Nephron progenitor cell (in vitro differentiated cells): Measurements from ENCODE around the gene PLXNA3.
A peak's percentile ranks its signal among the peaks of the same experiment; 100 is the strongest.

Experiments used
- DNase-seq: peaks from one replicate; pipeline ENCODE4 v3.0.0; 2021
- H3K27ac Mint-ChIP-seq: 2 replicates; pipeline ENCODE4 v1.8.0; 2021; ENCODE audit warnings: mild to moderate bottlenecking, moderate library complexity, mixed read lengths
- H3K27me3 Mint-ChIP-seq: 2 replicates; pipeline ENCODE4 v1.8.0; 2021; ENCODE audit warnings: mild to moderate bottlenecking, low read depth, mixed read lengths; ENCODE audit not compliant: poor library complexity
- H3K36me3 Mint-ChIP-seq: 2 replicates; pipeline ENCODE4 v1.8.0; 2021; ENCODE audit warnings: low read depth, mixed read lengths
- H3K4me1 Mint-ChIP-seq: 2 replicates; pipeline ENCODE4 v1.8.0; 2021; ENCODE audit warnings: mixed read lengths
- H3K4me3 Mint-ChIP-seq: 2 replicates; pipeline ENCODE4 v1.8.0; 2021; ENCODE audit warnings: mild to moderate bottlenecking, moderate library complexity, mixed read lengths
- H3K9me3 Mint-ChIP-seq: 2 replicates; pipeline ENCODE4 v1.8.0; 2021; ENCODE audit warnings: mild to moderate bottlenecking, moderate library complexity, mixed read lengths
- CTCF ChIP-seq: fragments of 200-600 bp; sonication (generic); IDR thresholded peaks from 2 replicates; pipeline ENCODE4 v1.5.0; 2021; ENCODE audit warnings: antibody characterized with exemption

Gene PLXNA3

GRCh38 chrX:154512879-154513553 is 54.9 kb downstream of the PLXNA3 start:
- no peak overlapping the region for H3K4me3 Mint-ChIP-seq
- peaks cover 35% of the 10 kb centered on the region for H3K36me3 Mint-ChIP-seq
- TF ChIP-seq CTCF: no peak
- H3K4me1 Mint-ChIP-seq: peaks cover 53% of the 10 kb centered on the region
- no peak overlapping the region for H3K27ac Mint-ChIP-seq
- H3K27me3 Mint-ChIP-seq: peaks cover 2% of the 10 kb centered on the region
- no peak for DNase-seq
- H3K9me3 Mint-ChIP-seq: peaks cover 59% of the 10 kb centered on the region

GRCh38 chrX:154513716-154514115 is 55.6 kb downstream of the PLXNA3 start:
- Mint-ChIP-seq H3K36me3 (peaks cover 31% of the 10 kb centered on the region), H3K4me1 (peaks cover 53% of the 10 kb centered on the region), H3K4me3 (peak overlapping the region; percentile 23), H3K27me3 (peaks cover 2% of the 10 kb centered on the region), H3K27ac (peak overlapping the region; percentile 41), H3K9me3 (peaks cover 58% of the 10 kb centered on the region)
- no peak for DNase-seq
- TF ChIP-seq CTCF: no peak

GRCh38 chrX:154515090-154515965 is 57.2 kb downstream of the PLXNA3 start:
- Mint-ChIP-seq H3K4me3 (peak overlapping the region; percentile 82), H3K9me3 (peaks cover 49% of the 10 kb centered on the region), H3K36me3 (peaks cover 19% of the 10 kb centered on the region), H3K27ac (no peak overlapping the region), H3K27me3 (peaks cover 2% of the 10 kb centered on the region), H3K4me1 (peaks cover 49% of the 10 kb centered on the region)
- DNase-seq: no peak
- TF ChIP-seq CTCF: no peak

GRCh38 chrX:154515966-154516655 is 58.0 kb downstream of the PLXNA3 start, which contains the start of gene FAM3A:
FAM3A (minus strand) TSS chrX:154516232; CDS start chrX:154515772, 460 bp downstream.
- no peak for TF ChIP-seq CTCF

GRCh38 chrX:154516656-154517100 is 58.6 kb downstream of the PLXNA3 start:
- DNase-seq: no peak
- no peak for TF ChIP-seq CTCF
- peaks cover 12% of the 10 kb centered on the region for H3K36me3 Mint-ChIP-seq
- peak overlapping the region; percentile 81 for H3K4me3 Mint-ChIP-seq
- H3K27ac Mint-ChIP-seq: peak overlapping the region; percentile 99
- H3K9me3 Mint-ChIP-seq: peaks cover 39% of the 10 kb centered on the region
- H3K27me3 Mint-ChIP-seq: peaks cover 6% of the 10 kb centered on the region
- peaks cover 38% of the 10 kb centered on the region for H3K4me1 Mint-ChIP-seq

More at GRCh38 chrX:154515966-154516655, 58.0 kb downstream of the PLXNA3 start, which contains the start of gene FAM3A:
- Mint-ChIP-seq H3K27ac (peak within 1 kb of the TSS; percentile 99), H3K27me3 (peaks cover 6% of the 10 kb centered on the region), H3K4me3 (peak within 1 kb of the TSS; percentile 82), H3K9me3 (peaks cover 41% of the 10 kb centered on the region), H3K36me3 (peaks cover 13% of the 10 kb centered on the region), H3K4me1 (peaks cover 43% of the 10 kb centered on the region)
- DNase-seq: peak; percentile 93
